ENCODE data around the gene TMEM178A.

DNA sequence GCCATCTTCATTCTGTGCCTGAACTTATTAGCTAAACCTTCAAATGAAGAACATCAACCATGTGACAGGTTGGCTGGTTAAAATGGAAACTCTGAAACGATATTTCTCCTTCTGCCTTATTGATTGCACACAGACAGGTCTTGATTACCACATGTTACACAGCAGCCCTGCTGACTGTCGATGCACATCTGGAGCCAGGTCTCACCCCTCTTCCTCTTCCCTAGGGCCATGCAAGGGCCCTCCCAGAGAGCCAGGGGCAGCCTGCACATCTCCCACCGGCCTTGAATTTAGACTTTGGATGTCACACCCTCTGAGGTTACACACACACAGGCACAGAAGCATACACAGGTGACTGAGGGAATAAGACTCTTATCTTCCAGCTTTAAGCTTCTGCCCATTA, 45.1 kb downstream of the TMEM178A start:
- TF ChIP-seq, protein P1, sequence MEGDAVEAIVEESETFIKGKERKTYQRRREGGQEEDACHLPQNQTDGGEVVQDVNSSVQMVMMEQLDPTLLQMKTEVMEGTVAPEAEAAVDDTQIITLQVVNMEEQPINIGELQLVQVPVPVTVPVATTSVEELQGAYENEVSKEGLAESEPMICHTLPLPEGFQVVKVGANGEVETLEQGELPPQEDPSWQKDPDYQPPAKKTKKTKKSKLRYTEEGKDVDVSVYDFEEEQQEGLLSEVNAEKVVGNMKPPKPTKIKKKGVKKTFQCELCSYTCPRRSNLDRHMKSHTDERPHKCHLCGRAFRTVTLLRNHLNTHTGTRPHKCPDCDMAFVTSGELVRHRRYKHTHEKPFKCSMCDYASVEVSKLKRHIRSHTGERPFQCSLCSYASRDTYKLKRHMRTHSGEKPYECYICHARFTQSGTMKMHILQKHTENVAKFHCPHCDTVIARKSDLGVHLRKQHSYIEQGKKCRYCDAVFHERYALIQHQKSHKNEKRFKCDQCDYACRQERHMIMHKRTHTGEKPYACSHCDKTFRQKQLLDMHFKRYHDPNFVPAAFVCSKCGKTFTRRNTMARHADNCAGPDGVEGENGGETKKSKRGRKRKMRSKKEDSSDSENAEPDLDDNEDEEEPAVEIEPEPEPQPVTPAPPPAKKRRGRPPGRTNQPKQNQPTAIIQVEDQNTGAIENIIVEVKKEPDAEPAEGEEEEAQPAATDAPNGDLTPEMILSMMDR (IDR thresholded peaks at IDR 0.05): no peak
- no peak for TF ChIP-seq EZH2 (IDR thresholded peaks at IDR 0.05; ENCODE audit: borderline replicate concordance, insufficient read depth, low read depth, low read length, poor library complexity, severe bottlenecking)

Measured in B cell (primary cell).